ENCODE measurements around the gene S1PR4.

GRCh38 chr19:3145909-3146676 lies 32.5 kb upstream of the S1PR4 start:
- TF ChIP-seq EZH2 (IDR thresholded peaks at IDR 0.05; ENCODE audit: borderline replicate concordance, insufficient read depth, low read depth, low read length, poor library complexity, severe bottlenecking) (no peak), CTCF (IDR thresholded peaks at IDR 0.05) (no peak)

All from B cell (primary cell).